H9 (cell line): ENCODE results near the gene FXN. TPM values are rescaled to one million over a fixed set of nuclear protein-coding genes. Genes with fewer than 3 reads are reported as not detected.

Experiments
- DNase-seq: peaks from one replicate; pipeline ENCODE4 v3.0.0-alpha.2; 2017
- H2AFZ ChIP-seq: one replicate; pipeline ENCODE4 v1.6.1; 2013; ENCODE audit warnings: mild to moderate bottlenecking, low read length, control low read depth, moderate library complexity
- H2AK5ac ChIP-seq: 2 replicates; pipeline ENCODE4 v1.6.1; 2013; ENCODE audit warnings: low read length, control low read depth, mixed read lengths; ENCODE audit not compliant: insufficient read length
- H2BK120ac ChIP-seq: one replicate; pipeline ENCODE4 v1.6.1; 2013; ENCODE audit warnings: low read depth, mild to moderate bottlenecking, low read length, control low read depth, inconsistent platforms; ENCODE audit not compliant: poor library complexity, severe bottlenecking
- H2BK12ac ChIP-seq: 2 replicates; pipeline ENCODE4 v1.6.1; 2013; ENCODE audit warnings: low read length, control low read depth, mixed read lengths, low read depth; ENCODE audit not compliant: insufficient read length
- H2BK15ac ChIP-seq: 2 replicates; pipeline ENCODE4 v1.6.1; 2013; ENCODE audit warnings: low read depth, low read length, control low read depth
- H2BK20ac ChIP-seq: one replicate; pipeline ENCODE4 v1.6.1; 2013; ENCODE audit warnings: low read depth, mild to moderate bottlenecking, low read length, control low read depth, inconsistent platforms; ENCODE audit not compliant: poor library complexity, severe bottlenecking
- H2BK5ac ChIP-seq: 2 replicates; pipeline ENCODE4 v1.6.1; 2013; ENCODE audit warnings: low read length, control low read depth, mixed read lengths; ENCODE audit not compliant: insufficient read length
- H3K14ac ChIP-seq: 2 replicates; pipeline ENCODE4 v1.6.1; 2013; ENCODE audit warnings: low read length, control low read depth; ENCODE audit not compliant: insufficient read depth
- H3K18ac ChIP-seq: 2 replicates; pipeline ENCODE4 v1.6.1; 2013; ENCODE audit warnings: low read depth, mild to moderate bottlenecking, mixed read lengths, low read length, control low read depth; ENCODE audit not compliant: insufficient read length
- H3K23ac ChIP-seq: 2 replicates; pipeline ENCODE4 v1.6.1; 2013; ENCODE audit warnings: low read length, control low read depth, mixed read lengths, low read depth; ENCODE audit not compliant: insufficient read length
- H3K23me2 ChIP-seq: 2 replicates; pipeline ENCODE4 v1.6.1; 2013; ENCODE audit warnings: low read depth, mild to moderate bottlenecking, mixed read lengths, low read length, control low read depth; ENCODE audit not compliant: insufficient read length, poor library complexity, severe bottlenecking
- H3K27ac ChIP-seq: 2 replicates; pipeline ENCODE4 v1.5.1; 2013; ENCODE audit warnings: low read length, control low read depth, mixed read lengths, low read depth; ENCODE audit not compliant: insufficient read length
- H3K27me3 ChIP-seq: 2 replicates; pipeline ENCODE4 v1.6.1; 2013; ENCODE audit warnings: low read length, control low read depth, inconsistent platforms; ENCODE audit not compliant: insufficient read depth
- H3K4ac ChIP-seq: 2 replicates; pipeline ENCODE4 v1.6.1; 2013; ENCODE audit warnings: low read depth, mild to moderate bottlenecking, control low read depth, inconsistent platforms, low read length, moderate library complexity
- H3K4me1 ChIP-seq: 2 replicates; pipeline ENCODE4 v1.6.1; 2013; ENCODE audit warnings: low read length, control low read depth, inconsistent platforms; ENCODE audit not compliant: insufficient read depth
- H3K4me2 ChIP-seq: 2 replicates; pipeline ENCODE4 v1.6.1; 2013; ENCODE audit warnings: low read length, control low read depth, mixed read lengths; ENCODE audit not compliant: insufficient read length, insufficient read depth
- H3K56ac ChIP-seq: 2 replicates; pipeline ENCODE4 v1.6.1; 2013; ENCODE audit warnings: low read depth, mild to moderate bottlenecking, mixed read lengths, low read length, control low read depth; ENCODE audit not compliant: insufficient read length
- H3K79me1 ChIP-seq: 2 replicates; pipeline ENCODE4 v1.6.1; 2013; ENCODE audit warnings: low read depth, mild to moderate bottlenecking, moderate library complexity, low read length, control low read depth, inconsistent platforms; ENCODE audit not compliant: insufficient read depth, poor library complexity, severe bottlenecking
- H3K79me2 ChIP-seq: 2 replicates; pipeline ENCODE4 v1.6.1; 2013; ENCODE audit warnings: low read length, control low read depth, inconsistent platforms; ENCODE audit not compliant: insufficient read depth
- H3K9ac ChIP-seq: 2 replicates; pipeline ENCODE4 v1.6.1; 2013; ENCODE audit warnings: low read length, control low read depth, mixed read lengths; ENCODE audit not compliant: insufficient read length; ENCODE audit errors: extremely low read depth
- H3K9me3 ChIP-seq: one replicate; pipeline ENCODE4 v1.6.1; 2013; ENCODE audit warnings: low read depth, low read length, inconsistent platforms; ENCODE audit not compliant: control insufficient read depth
- H3T11ph ChIP-seq: one replicate; pipeline ENCODE4 v1.6.1; 2013; ENCODE audit warnings: mild to moderate bottlenecking, low read length, control low read depth, inconsistent platforms
- H4K20me1 ChIP-seq: one replicate; pipeline ENCODE4 v1.6.1; 2013; ENCODE audit not compliant: control insufficient read depth, insufficient read length, insufficient read depth
- H4K5ac ChIP-seq: 2 replicates; pipeline ENCODE4 v1.6.1; 2013; ENCODE audit warnings: low read depth, mild to moderate bottlenecking, mixed read lengths, low read length, control low read depth; ENCODE audit not compliant: insufficient read length
- H4K8ac ChIP-seq: replicated peaks from 2 replicates; pipeline ENCODE4 v1.6.1; 2013; ENCODE audit warnings: low read length, control low read depth, mixed read lengths, low read depth; ENCODE audit not compliant: insufficient read length
- H4K91ac ChIP-seq: 2 replicates; pipeline ENCODE4 v1.6.1; 2013; ENCODE audit warnings: low read depth, mild to moderate bottlenecking, moderate library complexity, mixed read lengths, low read length, control low read depth; ENCODE audit not compliant: insufficient read length
- H3K27ac Mint-ChIP-seq, 3 experiments: 2 replicates in 2 of 3; 3 replicates in 1 of 3; pipeline ENCODE4 v1.8.0; 2020 to 2021; ENCODE audit warnings: mixed read lengths in 3 of 3, mild to moderate bottlenecking in 1 of 3, moderate library complexity in 1 of 3
- H3K27me3 Mint-ChIP-seq: 2 replicates; pipeline ENCODE4 v1.8.0; 2021; ENCODE audit warnings: low read depth, mild to moderate bottlenecking, moderate library complexity, mixed read lengths
- H3K36me3 Mint-ChIP-seq, 3 experiments: 2 replicates in 2 of 3; 3 replicates in 1 of 3; pipeline ENCODE4 v1.8.0; 2020 to 2021; ENCODE audit warnings: low read depth in 3 of 3, mixed read lengths in 3 of 3; ENCODE audit not compliant: insufficient read depth in 1 of 3
- H3K4me1 Mint-ChIP-seq, 2 experiments: 2 replicates each; pipeline ENCODE4 v1.8.0; 2020; ENCODE audit warnings: mixed read lengths in 2 of 2
- H3K4me3 Mint-ChIP-seq, 2 experiments: 2 replicates in 1 of 2; 3 replicates in 1 of 2; pipeline ENCODE4 v1.8.0; 2020 to 2021; ENCODE audit warnings: mild to moderate bottlenecking in 2 of 2, mixed read lengths in 2 of 2, moderate library complexity in 1 of 2
- H3K9me3 Mint-ChIP-seq, 2 experiments: 2 replicates in 1 of 2; 3 replicates in 1 of 2; pipeline ENCODE4 v1.8.0; 2020; ENCODE audit warnings: mild to moderate bottlenecking in 2 of 2, mixed read lengths in 2 of 2, moderate library complexity in 1 of 2
- CTCF ChIP-seq: fragments of 200-600 bp; sonication (generic); conservative IDR thresholded peaks from 3 replicates; pipeline ENCODE4 v1.8.0; 2021; ENCODE audit warnings: antibody characterized with exemption, mild to moderate bottlenecking
- WGBS: extraction: QIAGEN DNeasy Blood & Tissue Kit; methylation state at CpG from one replicate; pipeline ENCODE4 v1.1.7; 2013; ENCODE audit warnings: missing lambda C conversion rate, low lambda C conversion rate, mixed read lengths; ENCODE audit not compliant: insufficient read length; ENCODE audit errors: extremely low coverage; 5-methylcytosine and 5-hydroxymethylcytosine counted together
- total RNA-seq: library from RNA; stranded (reverse); gene quantifications from 2 replicates; pipeline ENCODE4 v1.2.1, GENCODE V29; 2021

FXN gene
- total RNA-seq, 1 experiment from 2014 or later: 34.4 TPM

GRCh38 chr9:69019808-69020207, 15.7 kb upstream of the FXN start:
- no peak overlapping the region for H2BK5ac ChIP-seq
- 0 out of 7 replicates have a peak overlapping the region, but pooled peaks of 1 of the 3 experiments have one; percentile 29 for H3K27ac Mint-ChIP-seq
- H2AK5ac ChIP-seq: no peak overlapping the region
- H4K20me1 ChIP-seq: no peaks in the 10 kb centered on the region
- no peaks in the 10 kb centered on the region for H3K36me3 Mint-ChIP-seq
- H3K14ac ChIP-seq: no peak overlapping the region
- TF ChIP-seq CTCF: no peak
- no peak overlapping the region for H3K23ac ChIP-seq
- no peak overlapping the region for H3T11ph ChIP-seq
- no peak for DNase-seq
- no peak overlapping the region for H2BK120ac ChIP-seq
- H3K9me3 ChIP-seq: no peaks in the 10 kb centered on the region
- no peak overlapping the region for H3K18ac ChIP-seq
- H3K4me2 ChIP-seq: no peak overlapping the region
- no peak overlapping the region for H3K4me3 Mint-ChIP-seq
- H3K56ac ChIP-seq: no peak overlapping the region
- H3K9me3 Mint-ChIP-seq: no peaks in the 10 kb centered on the region
- H3K79me1 ChIP-seq: no peaks in the 10 kb centered on the region
- no peak overlapping the region for H2AFZ ChIP-seq
- H3K4ac ChIP-seq: no peak overlapping the region
- no peaks in the 10 kb centered on the region for H3K27me3 ChIP-seq
- no peaks in the 10 kb centered on the region for H3K27me3 Mint-ChIP-seq
- H4K8ac ChIP-seq: no peak overlapping the region
- WGBS: no CpG with 5 or more reads among the region's 3 CpGs
- H4K91ac ChIP-seq: no peak overlapping the region
- H4K5ac ChIP-seq: no peak overlapping the region
- H2BK20ac ChIP-seq: no peak overlapping the region
- no peak overlapping the region for H2BK15ac ChIP-seq
- peaks cover 3% of the 10 kb centered on the region; the same call in 1 of the 2 replicates for H3K4me1 ChIP-seq
- H3K23me2 ChIP-seq: no peaks in the 10 kb centered on the region
- no peak overlapping the region for H3K27ac ChIP-seq
- no peaks in the 10 kb centered on the region for H3K79me2 ChIP-seq
- peaks cover 32 to 52% of the 10 kb centered on the region in 2 experiments for H3K4me1 Mint-ChIP-seq
- H2BK12ac ChIP-seq: no peak overlapping the region
- no peak overlapping the region for H3K9ac ChIP-seq
